GM12873 (cell line): ENCODE results near the gene ABCG1.

Source experiments
- CTCF ChIP-seq: IDR thresholded peaks from 2 replicates; pipeline ENCODE4 v1.5.1; 2012; ENCODE audit warnings: low read depth, mild to moderate bottlenecking, moderate library complexity, low read length, control low read depth; ENCODE audit not compliant: insufficient read depth; ENCODE audit errors: missing control alignments

Gene ABCG1

GRCh38 chr21:42212266-42212665 lies 6.7 kb upstream of the ABCG1 start:
- TF ChIP-seq CTCF = no peak

GRCh38 chr21:42213082-42213774 lies 5.7 kb upstream of the ABCG1 start:
- TF ChIP-seq CTCF = no peak

GRCh38 chr21:42214081-42214750 lies 4.7 kb upstream of the ABCG1 start:
- TF ChIP-seq CTCF = no peak

DNA sequence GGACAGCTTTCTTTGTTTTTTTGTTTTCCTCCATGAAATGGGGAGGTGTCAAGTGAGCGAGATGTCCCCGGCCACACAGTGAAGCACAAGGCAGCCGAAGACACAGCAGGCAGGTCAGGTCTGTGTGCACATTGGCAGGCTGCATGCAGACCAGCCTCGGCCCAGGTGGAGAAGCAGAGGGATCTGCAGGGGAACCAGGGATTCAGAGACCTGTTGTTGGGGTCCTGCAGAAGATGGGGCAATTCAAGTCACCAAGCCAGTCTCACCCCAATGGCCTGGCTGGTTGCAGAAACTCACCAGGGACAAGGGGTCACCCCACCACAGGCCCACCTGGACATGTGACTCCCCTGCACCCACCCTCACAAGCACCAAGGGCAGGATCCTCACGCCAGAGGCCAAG lies 4.0 kb upstream of the ABCG1 start:
- no peak for TF ChIP-seq CTCF

- TF ChIP-seq CTCF = no peak
Observed at GRCh38 chr21:42215942-42216725, 2.8 kb upstream of the ABCG1 start.

- TF ChIP-seq CTCF = no peak
Observed at GRCh38 chr21:42216726-42217572, 2.0 kb upstream of the ABCG1 start.
